C4-2B (cell line): ENCODE results near the gene ADGRB2.

Experiments used
- H3K27ac ChIP-seq: fragments of 450-650 bp; 2 replicates; pipeline ENCODE4 v1.5.1; 2017
- ZFX ChIP-seq: fragments of 450-650 bp; IDR thresholded peaks from 2 replicates; pipeline ENCODE4 v1.6.1; 2017
- TF ChIP-seq, protein P1 (sequence below): fragments of 450-650 bp; conservative IDR thresholded peaks from 2 replicates; pipeline ENCODE4 v1.5.1; 2017; ENCODE audit warnings: mild to moderate bottlenecking

ADGRB2 gene, protein sequence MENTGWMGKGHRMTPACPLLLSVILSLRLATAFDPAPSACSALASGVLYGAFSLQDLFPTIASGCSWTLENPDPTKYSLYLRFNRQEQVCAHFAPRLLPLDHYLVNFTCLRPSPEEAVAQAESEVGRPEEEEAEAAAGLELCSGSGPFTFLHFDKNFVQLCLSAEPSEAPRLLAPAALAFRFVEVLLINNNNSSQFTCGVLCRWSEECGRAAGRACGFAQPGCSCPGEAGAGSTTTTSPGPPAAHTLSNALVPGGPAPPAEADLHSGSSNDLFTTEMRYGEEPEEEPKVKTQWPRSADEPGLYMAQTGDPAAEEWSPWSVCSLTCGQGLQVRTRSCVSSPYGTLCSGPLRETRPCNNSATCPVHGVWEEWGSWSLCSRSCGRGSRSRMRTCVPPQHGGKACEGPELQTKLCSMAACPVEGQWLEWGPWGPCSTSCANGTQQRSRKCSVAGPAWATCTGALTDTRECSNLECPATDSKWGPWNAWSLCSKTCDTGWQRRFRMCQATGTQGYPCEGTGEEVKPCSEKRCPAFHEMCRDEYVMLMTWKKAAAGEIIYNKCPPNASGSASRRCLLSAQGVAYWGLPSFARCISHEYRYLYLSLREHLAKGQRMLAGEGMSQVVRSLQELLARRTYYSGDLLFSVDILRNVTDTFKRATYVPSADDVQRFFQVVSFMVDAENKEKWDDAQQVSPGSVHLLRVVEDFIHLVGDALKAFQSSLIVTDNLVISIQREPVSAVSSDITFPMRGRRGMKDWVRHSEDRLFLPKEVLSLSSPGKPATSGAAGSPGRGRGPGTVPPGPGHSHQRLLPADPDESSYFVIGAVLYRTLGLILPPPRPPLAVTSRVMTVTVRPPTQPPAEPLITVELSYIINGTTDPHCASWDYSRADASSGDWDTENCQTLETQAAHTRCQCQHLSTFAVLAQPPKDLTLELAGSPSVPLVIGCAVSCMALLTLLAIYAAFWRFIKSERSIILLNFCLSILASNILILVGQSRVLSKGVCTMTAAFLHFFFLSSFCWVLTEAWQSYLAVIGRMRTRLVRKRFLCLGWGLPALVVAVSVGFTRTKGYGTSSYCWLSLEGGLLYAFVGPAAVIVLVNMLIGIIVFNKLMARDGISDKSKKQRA (N-terminal part only)

DNA sequence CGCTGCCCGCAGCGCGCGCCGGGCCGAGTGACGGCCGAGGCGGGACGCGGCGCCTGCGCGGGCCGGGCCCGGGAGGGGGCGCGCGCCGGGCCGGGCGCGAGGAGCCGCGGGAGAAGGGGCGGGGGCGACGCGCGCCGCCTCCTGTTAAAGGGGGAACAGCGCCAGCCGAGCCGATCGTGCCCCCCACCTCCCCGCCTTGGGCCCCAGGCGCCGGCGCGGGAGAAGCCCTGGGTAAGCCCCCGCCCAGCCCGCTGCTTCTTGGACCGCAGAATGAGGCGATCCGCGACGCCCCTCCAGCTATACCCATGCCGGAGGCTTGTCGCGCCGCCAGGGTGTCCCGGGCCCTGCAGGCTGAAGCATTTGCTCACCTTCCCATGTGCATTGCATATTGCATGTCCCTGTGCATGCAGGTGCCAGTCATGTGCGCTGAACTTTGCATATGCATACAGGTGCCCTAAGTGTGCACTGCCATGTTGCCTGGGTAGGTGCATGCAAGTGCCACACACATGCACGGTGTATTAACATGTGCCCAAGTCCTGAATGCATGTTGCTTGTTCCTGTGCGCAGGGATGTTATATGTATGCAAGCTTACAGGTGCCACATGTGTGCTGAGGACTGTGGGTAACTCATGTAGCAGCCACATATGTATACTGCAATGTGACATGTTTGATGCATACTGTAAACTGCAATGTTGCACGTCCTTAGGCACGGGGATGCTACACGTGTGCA is at the start of gene ADGRB2:
ADGRB2 (minus strand) TSS at position 29 of the 729 bp plus-strand sequence. CDS start 7,119 bp downstream, outside the sequence.
- peak within 1 kb of the TSS; percentile 29; the same call in 1 of the 2 replicates for H3K27ac ChIP-seq
- TF ChIP-seq ZFX: no peak
- TF ChIP-seq, protein P1, sequence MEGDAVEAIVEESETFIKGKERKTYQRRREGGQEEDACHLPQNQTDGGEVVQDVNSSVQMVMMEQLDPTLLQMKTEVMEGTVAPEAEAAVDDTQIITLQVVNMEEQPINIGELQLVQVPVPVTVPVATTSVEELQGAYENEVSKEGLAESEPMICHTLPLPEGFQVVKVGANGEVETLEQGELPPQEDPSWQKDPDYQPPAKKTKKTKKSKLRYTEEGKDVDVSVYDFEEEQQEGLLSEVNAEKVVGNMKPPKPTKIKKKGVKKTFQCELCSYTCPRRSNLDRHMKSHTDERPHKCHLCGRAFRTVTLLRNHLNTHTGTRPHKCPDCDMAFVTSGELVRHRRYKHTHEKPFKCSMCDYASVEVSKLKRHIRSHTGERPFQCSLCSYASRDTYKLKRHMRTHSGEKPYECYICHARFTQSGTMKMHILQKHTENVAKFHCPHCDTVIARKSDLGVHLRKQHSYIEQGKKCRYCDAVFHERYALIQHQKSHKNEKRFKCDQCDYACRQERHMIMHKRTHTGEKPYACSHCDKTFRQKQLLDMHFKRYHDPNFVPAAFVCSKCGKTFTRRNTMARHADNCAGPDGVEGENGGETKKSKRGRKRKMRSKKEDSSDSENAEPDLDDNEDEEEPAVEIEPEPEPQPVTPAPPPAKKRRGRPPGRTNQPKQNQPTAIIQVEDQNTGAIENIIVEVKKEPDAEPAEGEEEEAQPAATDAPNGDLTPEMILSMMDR: peak; percentile 49

DNA sequence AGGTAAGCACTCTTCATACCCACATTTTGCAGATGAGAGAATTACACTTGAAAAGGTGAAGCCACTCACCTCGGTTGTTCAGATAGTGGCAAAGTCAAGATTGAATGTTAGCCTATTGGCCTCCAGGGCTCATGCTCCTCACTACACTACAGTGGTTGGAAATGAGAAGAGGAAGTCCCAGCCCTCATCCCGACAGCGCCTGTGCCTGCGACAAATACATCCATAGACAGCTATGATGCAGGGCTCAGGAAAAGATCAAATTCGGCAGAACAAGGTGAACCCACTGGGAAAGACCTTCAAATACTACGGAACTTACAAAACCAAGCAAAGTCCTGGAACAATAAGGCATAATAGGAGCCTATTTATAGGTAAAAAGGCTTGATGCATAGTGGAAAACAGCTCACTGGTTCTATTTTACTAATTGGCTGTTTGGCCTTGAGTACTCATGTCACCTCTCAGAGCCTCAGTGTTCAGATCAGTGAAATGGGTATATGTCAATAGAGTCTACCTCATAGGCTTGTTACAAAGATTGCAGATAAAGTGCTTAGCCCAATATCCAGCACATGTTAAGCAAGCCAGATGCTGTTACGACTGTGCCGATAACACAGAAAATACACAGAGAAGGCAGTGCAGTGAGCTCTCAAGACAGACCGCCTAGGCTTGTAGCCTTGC is 48.2 kb upstream of the ADGRB2 start:
- H3K27ac ChIP-seq: no peak overlapping the region
- TF ChIP-seq, protein P1: no peak
- no peak for TF ChIP-seq ZFX

DNA sequence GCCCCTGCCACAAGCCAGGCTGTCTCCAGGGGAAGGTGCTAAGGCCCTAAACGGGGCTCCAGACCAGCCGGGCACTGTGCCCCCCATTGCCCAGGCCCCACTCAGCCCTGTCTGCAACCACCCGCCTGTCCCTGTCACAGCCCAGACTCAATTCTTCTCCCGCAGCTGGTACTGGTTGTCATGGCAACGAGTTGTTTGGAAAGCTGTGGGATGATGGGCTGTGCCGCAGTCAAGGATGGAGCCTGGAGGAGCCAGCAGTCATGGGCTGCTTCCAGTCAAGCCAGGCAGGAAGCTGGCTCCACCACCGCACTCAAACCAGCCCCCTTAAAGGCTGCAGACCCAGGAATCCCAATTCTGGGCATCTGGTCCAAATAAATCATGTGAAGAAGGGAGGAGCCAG is 47.5 kb upstream of the ADGRB2 start:
- H3K27ac ChIP-seq: no peak overlapping the region
- TF ChIP-seq, protein P1: no peak
- TF ChIP-seq ZFX: no peak

DNA sequence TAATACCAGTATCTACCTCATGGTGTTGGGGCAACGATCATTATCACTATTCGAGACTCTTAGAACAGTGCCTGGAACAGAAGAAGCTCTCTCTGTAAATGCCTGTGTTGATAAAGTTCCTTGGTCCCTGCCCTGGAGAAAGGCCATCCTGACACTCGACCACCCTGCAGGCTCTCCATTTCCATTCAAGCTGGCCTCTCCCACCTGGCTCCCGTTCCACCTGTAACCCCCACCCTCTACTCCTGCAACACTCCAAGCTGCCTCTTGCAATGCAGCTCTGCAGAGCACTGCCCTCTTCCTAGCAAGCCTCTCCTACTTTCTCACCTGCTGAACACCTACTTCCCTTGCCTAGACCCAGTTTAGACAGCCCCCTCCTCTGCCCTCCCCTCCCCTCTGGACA is 45.6 kb upstream of the ADGRB2 start:
- H3K27ac ChIP-seq: no peak overlapping the region
- TF ChIP-seq, protein P1: no peak
- TF ChIP-seq ZFX: no peak

DNA sequence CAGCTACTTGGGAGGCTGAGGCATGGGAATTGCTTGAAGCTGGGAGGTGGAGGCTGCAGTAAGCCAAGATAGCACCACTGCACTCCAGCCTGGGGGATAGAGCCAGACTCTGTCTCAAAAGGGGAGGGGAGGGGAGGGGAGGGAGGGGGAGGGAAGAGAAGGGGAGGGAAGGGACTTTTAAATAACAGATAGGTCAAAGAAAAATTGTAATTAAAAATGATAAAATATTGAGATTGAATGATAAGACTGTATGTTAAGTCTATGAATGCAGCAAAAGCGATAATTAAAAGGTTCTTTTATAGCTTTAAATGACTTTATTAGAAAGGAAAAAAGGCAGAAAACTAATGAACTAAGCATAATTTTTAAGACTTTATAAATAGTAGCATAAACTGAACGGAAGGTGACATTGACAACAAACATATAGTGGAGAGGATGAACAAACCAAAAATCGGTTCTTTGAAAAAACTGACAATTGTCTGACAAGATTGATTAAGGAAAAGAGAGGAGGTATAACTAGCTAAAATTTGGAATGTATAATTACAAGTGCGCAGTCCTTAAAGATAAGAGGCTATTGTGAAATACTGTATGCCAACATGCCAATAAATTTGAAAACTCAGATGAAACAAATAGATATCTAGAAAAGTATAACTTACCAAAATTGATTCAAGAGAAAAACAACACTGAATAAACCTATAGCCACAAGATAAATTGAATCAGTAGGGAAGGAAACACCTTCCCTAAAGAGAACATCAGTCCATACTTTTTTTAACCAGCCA is 43.3 kb upstream of the ADGRB2 start:
- no peak for TF ChIP-seq ZFX
- TF ChIP-seq, protein P1: no peak
- no peak overlapping the region for H3K27ac ChIP-seq

DNA sequence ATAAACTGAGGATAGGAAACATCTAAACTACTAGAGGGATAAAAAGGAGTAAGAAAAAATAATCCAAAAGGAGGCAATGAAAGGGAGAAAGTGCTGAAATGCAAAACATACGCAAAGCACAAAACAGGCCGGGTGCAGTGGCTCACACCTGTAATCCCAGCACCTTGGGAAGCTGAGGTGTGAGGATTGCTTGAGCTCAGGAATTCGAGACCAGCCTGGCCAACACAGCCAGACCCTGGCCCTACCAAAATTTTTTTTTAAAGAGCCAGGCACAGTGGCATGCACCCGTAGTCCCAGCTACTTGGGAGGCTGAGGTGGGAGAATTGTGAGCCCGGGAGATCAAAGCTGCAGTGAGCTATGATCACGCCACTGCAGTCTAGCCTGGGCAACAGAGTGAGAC is 41.2 kb upstream of the ADGRB2 start:
- TF ChIP-seq ZFX: no peak
- TF ChIP-seq, protein P1: no peak
- no peak overlapping the region for H3K27ac ChIP-seq
